H1 (cell line): ENCODE results near the gene SPPL3. TPM values are rescaled to one million over a fixed set of nuclear protein-coding genes. Genes with fewer than 3 reads are reported as not detected.

ENCODE experiments used
- CTCF ChIA-PET: fragments of 300-600 bp; sonication (Branson Sonifier 250); formaldehyde crosslinking; loops from one replicate; lab custom pipeline; 2021; ENCODE audit not compliant: partially characterized antibody; lab: Charles Lee
- POLR2A ChIA-PET: fragments of 300-600 bp; sonication (Branson Sonifier 250); formaldehyde crosslinking; loops from one replicate; lab custom pipeline; 2021; ENCODE audit warnings: inconsistent platforms; ENCODE audit not compliant: partially characterized antibody; lab: Charles Lee
- DNase-seq, 2 experiments: peaks; one replicate each; pipeline versions ENCODE4 v3.0.0 to v3.0.0-alpha.2; 2010 to 2022; ENCODE audit warnings: low spot score in 2 of 2, low read depth in 1 of 2, mixed read lengths in 1 of 2
- FAIRE-seq: peaks from 2 replicates; lab custom pipeline; 2011; peaks lifted over from hg19 to GRCh38; lab: Jason Lieb, UNC
- H2AFZ ChIP-seq: 2 replicates; pipeline ENCODE4 v1.8.1; 2012; ENCODE audit warnings: low read length, inconsistent platforms
- H2AK5ac ChIP-seq: 2 replicates; pipeline ENCODE4 v1.6.1; 2013; ENCODE audit warnings: low read depth, low read length
- H2BK120ac ChIP-seq: replicated peaks from 2 replicates; pipeline ENCODE3; 2013; ENCODE audit warnings: low read depth, low read length, inconsistent platforms
- H2BK12ac ChIP-seq: 2 replicates; pipeline ENCODE4 v1.6.1; 2013; ENCODE audit warnings: low read depth, low read length
- H2BK15ac ChIP-seq: 2 replicates; pipeline ENCODE4 v1.6.1; 2013; ENCODE audit warnings: low read length
- H2BK20ac ChIP-seq: 2 replicates; pipeline ENCODE4 v1.6.1; 2013; ENCODE audit warnings: low read length
- H2BK5ac ChIP-seq: 2 replicates; pipeline ENCODE4 v1.6.1; 2013; ENCODE audit warnings: low read depth, low read length
- H3K14ac ChIP-seq: 2 replicates; pipeline ENCODE4 v1.6.1; 2013; ENCODE audit warnings: inconsistent platforms; ENCODE audit not compliant: insufficient read length
- H3K18ac ChIP-seq: 2 replicates; pipeline ENCODE4 v1.6.1; 2013; ENCODE audit warnings: low read length; ENCODE audit errors: extremely low read depth
- H3K23ac ChIP-seq: 2 replicates; pipeline ENCODE4 v1.6.1; 2013; ENCODE audit warnings: inconsistent platforms; ENCODE audit not compliant: insufficient read length
- H3K23me2 ChIP-seq: 2 replicates; pipeline ENCODE4 v1.6.1; 2013; ENCODE audit warnings: low read depth, low read length
- H3K27ac ChIP-seq: 2 replicates; pipeline ENCODE4 v1.6.1; 2011; ENCODE audit warnings: low read depth, low read length, inconsistent platforms
- H3K27me3 ChIP-seq, 4 experiments: replicated peaks in 1 of 4; 1 replicate in 1 of 4; 2 replicates in 3 of 4; pipeline versions ENCODE4 v1.6.1 to v1.8.1; 2011 to 2013; ENCODE audit warnings: low read length in 3 of 4, mild to moderate bottlenecking in 3 of 4, inconsistent platforms in 2 of 4, mixed read lengths in 2 of 4, moderate library complexity in 1 of 4; ENCODE audit not compliant: control insufficient read depth in 3 of 4, insufficient read depth in 3 of 4; ENCODE audit errors: extremely low read depth in 1 of 4
- H3K36me3 ChIP-seq, 4 experiments: 2 replicates each; pipeline versions ENCODE4 v1.6.1 to v1.8.1; 2011 to 2013; ENCODE audit warnings: mild to moderate bottlenecking in 4 of 4, low read length in 3 of 4, moderate library complexity in 2 of 4, control low read depth in 1 of 4, inconsistent platforms in 1 of 4; ENCODE audit not compliant: insufficient read depth in 4 of 4, control insufficient read depth in 2 of 4
- H3K4ac ChIP-seq: replicated peaks from 2 replicates; pipeline ENCODE3; 2013; ENCODE audit warnings: low read length, low read depth, mixed read lengths, inconsistent platforms; ENCODE audit not compliant: insufficient read length
- H3K4me1 ChIP-seq, 4 experiments: replicated peaks in 1 of 4; 1 replicate in 1 of 4; 2 replicates in 3 of 4; pipeline versions ENCODE4 v1.6.1 to v1.8.1; 2011 to 2013; ENCODE audit warnings: low read length in 3 of 4, inconsistent platforms in 2 of 4, mixed read lengths in 1 of 4; ENCODE audit not compliant: insufficient read depth in 4 of 4, control insufficient read depth in 3 of 4
- H3K4me2 ChIP-seq, 2 experiments: 2 replicates each; pipeline versions ENCODE4 v1.6.1 to v1.8.1; 2011 to 2013; ENCODE audit warnings: low read depth in 2 of 2, low read length in 2 of 2, control low read depth in 1 of 2, inconsistent platforms in 1 of 2, mild to moderate bottlenecking in 1 of 2; ENCODE audit not compliant: insufficient read depth in 1 of 2
- H3K4me3 ChIP-seq, 4 experiments: fragments of 200-600, 300-600 bp in 1 of 4; sonication (generic), shearing (Covaris generic), sonication (Bioruptor Twin) in 1 of 4; 2 replicates each; pipeline versions ENCODE4 v1.5.1 to v1.8.1; 2011 to 2016; ENCODE audit warnings: low read length in 4 of 4, low read depth in 3 of 4, control low read depth in 2 of 4, inconsistent platforms in 2 of 4, mild to moderate bottlenecking in 2 of 4, mixed read lengths in 1 of 4, moderate library complexity in 1 of 4; ENCODE audit not compliant: insufficient read depth in 2 of 4; ENCODE audit errors: extremely low read depth in 1 of 4
- H3K56ac ChIP-seq: replicated peaks from 2 replicates; pipeline ENCODE3; 2013; ENCODE audit warnings: low read depth, mild to moderate bottlenecking, mixed read lengths, low read length, inconsistent platforms; ENCODE audit not compliant: insufficient read length
- H3K79me1 ChIP-seq: 2 replicates; pipeline ENCODE4 v1.6.1; 2013; ENCODE audit warnings: low read depth, low read length, control low read depth
- H3K79me2 ChIP-seq, 2 experiments: 2 replicates each; pipeline versions ENCODE4 v1.6.1 to v1.8.1; 2012 to 2013; ENCODE audit warnings: low read length in 2 of 2, mild to moderate bottlenecking in 2 of 2, inconsistent platforms in 1 of 2; ENCODE audit not compliant: insufficient read depth in 2 of 2, control insufficient read depth in 1 of 2
- H3K9ac ChIP-seq, 4 experiments: replicated peaks in 1 of 4; 1 replicate in 1 of 4; 2 replicates in 3 of 4; pipeline versions ENCODE4 v1.6.1 to v1.8.1; 2011 to 2013; ENCODE audit warnings: low read depth in 3 of 4, low read length in 3 of 4, control low read depth in 2 of 4, mild to moderate bottlenecking in 2 of 4, moderate library complexity in 2 of 4, inconsistent platforms in 1 of 4; ENCODE audit errors: extremely low read depth in 1 of 4
- H3K9me3 ChIP-seq, 2 experiments: 2 replicates each; pipeline versions ENCODE4 v1.6.1 to v1.8.1; 2012 to 2013; ENCODE audit warnings: mild to moderate bottlenecking in 2 of 2, moderate library complexity in 2 of 2, control low read depth in 1 of 2, inconsistent platforms in 1 of 2, low read depth in 1 of 2, low read length in 1 of 2, mixed read lengths in 1 of 2; ENCODE audit not compliant: insufficient read depth in 2 of 2
- H4K20me1 ChIP-seq, 2 experiments: replicated peaks in 1 of 2; 2 replicates each; pipeline versions ENCODE3 to v1.8.1; 2011 to 2013; ENCODE audit warnings: inconsistent platforms in 2 of 2, low read length in 2 of 2, mild to moderate bottlenecking in 1 of 2; ENCODE audit not compliant: insufficient read depth in 2 of 2, control insufficient read depth in 1 of 2
- H4K5ac ChIP-seq: 2 replicates; pipeline ENCODE4 v1.6.1; 2013; ENCODE audit warnings: low read length, low read depth, mixed read lengths, inconsistent platforms; ENCODE audit not compliant: insufficient read length
- H4K8ac ChIP-seq: 2 replicates; pipeline ENCODE4 v1.8.0; 2013; ENCODE audit warnings: mild to moderate bottlenecking, moderate library complexity, low read length, inconsistent platforms; ENCODE audit not compliant: insufficient read depth; ENCODE audit errors: extremely low read depth
- H4K91ac ChIP-seq: replicated peaks from 2 replicates; pipeline ENCODE3; 2013; ENCODE audit warnings: low read length, mixed read lengths, inconsistent platforms; ENCODE audit not compliant: insufficient read length
- CREB1 ChIP-seq: IDR thresholded peaks from 2 replicates; pipeline ENCODE4 v1.6.1; 2012; ENCODE audit warnings: inconsistent platforms
- EP300 ChIP-seq, 2 experiments: IDR thresholded peaks; 1 replicate in 1 of 2; 2 replicates in 1 of 2; pipeline ENCODE4 v1.6.1; 2011 to 2012; ENCODE audit warnings: low read depth in 2 of 2, low read length in 2 of 2, mild to moderate bottlenecking in 2 of 2, borderline replicate concordance in 1 of 2, inconsistent platforms in 1 of 2, moderate library complexity in 1 of 2
- KDM1A ChIP-seq: fragments of 200-600, 300-600 bp; sonication (generic); IDR thresholded peaks from 2 replicates; pipeline ENCODE4 v1.7.1; 2016; ENCODE audit warnings: mild to moderate bottlenecking, low read length, borderline replicate concordance
- KDM4A ChIP-seq: IDR thresholded peaks from one replicate; pipeline ENCODE4 v1.7.1; 2012; ENCODE audit warnings: low read depth, mild to moderate bottlenecking, moderate library complexity, low read length, inconsistent platforms; ENCODE audit not compliant: severe bottlenecking
- KDM5A ChIP-seq: fragments of 200-600 bp; IDR thresholded peaks from 2 replicates; pipeline ENCODE4 v1.7.1; 2012; ENCODE audit warnings: mild to moderate bottlenecking, low read length, inconsistent platforms, mixed read lengths
- POLR2A ChIP-seq, 2 experiments: IDR thresholded peaks; 1 replicate in 1 of 2; 2 replicates in 1 of 2; pipeline ENCODE4 v1.6.1; 2011; ENCODE audit warnings: low read depth in 2 of 2, low read length in 2 of 2, mild to moderate bottlenecking in 2 of 2; ENCODE audit errors: control extremely low read depth in 1 of 2
- RBBP5 ChIP-seq: IDR thresholded peaks from 2 replicates; pipeline ENCODE4 v1.7.1; 2012; ENCODE audit warnings: low read depth, mild to moderate bottlenecking, inconsistent platforms, low read length, moderate library complexity, borderline replicate concordance
- RXRA ChIP-seq: IDR thresholded peaks from 2 replicates; pipeline ENCODE4 v1.6.1; 2011; ENCODE audit warnings: low read depth, mild to moderate bottlenecking, low read length, moderate library complexity; ENCODE audit not compliant: insufficient read depth
- SP2 ChIP-seq: IDR thresholded peaks from 2 replicates; pipeline ENCODE4 v1.6.1; 2012; ENCODE audit warnings: mild to moderate bottlenecking, low read length, inconsistent platforms
- YY1 ChIP-seq: IDR thresholded peaks from 2 replicates; pipeline ENCODE4 v1.6.1; 2011; ENCODE audit warnings: low read depth, mild to moderate bottlenecking, low read length
- WGBS, 2 experiments: shearing (Covaris generic) in 1 of 2; methylation state at CpG; one replicate each; pipeline versions ENCODE4 v1.1.6 to v1.1.7; 2013 to 2015; ENCODE audit warnings: low lambda C conversion rate in 2 of 2, mixed read lengths in 2 of 2, inconsistent platforms in 1 of 2, low coverage in 1 of 2, missing lambda C conversion rate in 1 of 2; ENCODE audit not compliant: insufficient replicate concordance in 2 of 2, insufficient coverage in 1 of 2, insufficient read length in 1 of 2; ENCODE audit errors: extremely low coverage in 1 of 2, missing lambda C conversion rate in 1 of 2; 5-methylcytosine and 5-hydroxymethylcytosine counted together
- polyA plus RNA-seq, 7 experiments: library from polyadenylated mRNA; depleted of rRNA in 3 of 7; stranded (reverse) in 5 of 7; unstranded in 2 of 7; fragments of >200 nt in 5 of 7; fragments of 200-250 nt in 2 of 7; gene quantifications; 1 replicate in 5 of 7; 2 replicates in 1 of 7; 4 replicates in 1 of 7; pipeline versions ENCODE4 v1.2.1 to v1.2.3, GENCODE V29; 2011 to 2013; ENCODE audit warnings: missing spikeins in 2 of 7, mixed read lengths in 2 of 7
- total RNA-seq: library from RNA; stranded (reverse); fragmentation: NEBNext Ultra II Directional; extraction: Animal tissue kit (Norgen Biotek cat#: 25700); gene quantifications from 2 replicates; pipeline ENCODE4 v1.2.1, GENCODE V29; 2021
- TF ChIP-seq, protein P1 (sequence below): IDR thresholded peaks from 2 replicates; pipeline ENCODE4 v1.6.1; 2011; ENCODE audit warnings: low read depth, mild to moderate bottlenecking, low read length; ENCODE audit not compliant: insufficient read depth
- TF ChIP-seq, protein P2 (sequence below): IDR thresholded peaks from 2 replicates; pipeline ENCODE4 v1.6.1; 2012; ENCODE audit warnings: inconsistent platforms

The SPPL3 gene
- total and polyA plus RNA-seq, 2 of the 8 experiments (the other 6 are each of a cell fraction or from before 2014, with no cell fraction given) = 27.3 to 48.4 TPM

DNA sequence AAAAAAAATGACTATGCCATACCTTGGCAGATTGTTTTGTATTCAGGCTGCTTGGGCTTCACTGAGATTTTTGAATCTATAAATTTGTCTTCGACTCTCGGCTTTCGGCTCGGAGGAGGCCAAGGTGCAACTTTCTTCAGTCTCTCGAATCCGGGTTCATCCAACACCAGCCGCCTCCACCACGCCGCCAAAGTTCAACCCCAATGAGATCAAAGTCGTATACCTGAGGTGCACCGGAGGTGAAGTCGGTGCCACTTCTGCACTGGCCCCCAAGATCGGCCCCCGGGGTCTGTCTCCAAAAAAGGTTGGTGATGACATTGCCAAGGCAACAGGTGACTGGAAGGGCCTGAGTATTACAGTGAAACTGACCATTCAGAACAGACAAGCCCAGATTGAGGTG is 12.4 kb upstream of the SPPL3 start:
- no peak overlapping the region for H2AFZ ChIP-seq
- no peak overlapping the region for H4K91ac ChIP-seq
- no peak overlapping the region for H2AK5ac ChIP-seq
- FAIRE-seq = no peak
- H3K23me2 ChIP-seq = no peaks in the 10 kb centered on the region
- no peak overlapping the region for H2BK12ac ChIP-seq
- H2BK5ac ChIP-seq = no peak overlapping the region
- H4K20me1 ChIP-seq = no peaks in the 10 kb centered on the region
- H3K14ac ChIP-seq = no peak overlapping the region
- no peak overlapping the region for H3K9ac ChIP-seq
- no peak overlapping the region; the same call in 1 of the 2 replicates for H4K8ac ChIP-seq
- no peak overlapping the region for H3K4ac ChIP-seq
- no peak overlapping the region for H3K27ac ChIP-seq
- ChIA-PET CTCF (interaction anchor here (1.1 kb wide), 1 partner anchor 27 kb away, joined by 4 read pairs; no protein-coding TSS in a partner anchor), POLR2A (interaction anchor here (0.6 kb wide), 2 partner anchors 9 to 448 kb away, joined by 4 to 5 read pairs; no protein-coding TSS in a partner anchor)
- DNase-seq = no peak
- H3K18ac ChIP-seq = no peak overlapping the region
- peaks cover 0 to 4% of the 10 kb centered on the region in 2 experiments; a peak in 1 of 4 replicates for H3K9me3 ChIP-seq
- H3K23ac ChIP-seq = no peak overlapping the region
- no peaks in the 10 kb centered on the region for H3K79me2 ChIP-seq
- no peak overlapping the region for H4K5ac ChIP-seq
- H2BK15ac ChIP-seq = no peak overlapping the region
- 97% methylated on average over 13 of the region's 14 CpGs; no CpG with 5 or more reads in 1 of the 2 experiments for WGBS, 2 experiments
- H2BK20ac ChIP-seq = no peak overlapping the region
- no peak overlapping the region for H2BK120ac ChIP-seq
- no peaks in the 10 kb centered on the region for H3K79me1 ChIP-seq
- TF ChIP-seq CREB1 (no peak), SP2 (no peak), RBBP5 (no peak), EP300 (IDR thresholded peaks at IDR 0.05; ENCODE audit: borderline replicate concordance in 1 of 2, low read depth in 2 of 2, low read length in 2 of 2) (no peak), POLR2A (IDR thresholded peaks at IDR 0.05; ENCODE audit: control extremely low read depth in 1 of 2, low read depth in 2 of 2, low read length in 2 of 2) (no peak), KDM4A (no peak), RXRA (no peak), YY1 (no peak), KDM5A (no peak), KDM1A (no peak)
- TF ChIP-seq, protein P1, sequence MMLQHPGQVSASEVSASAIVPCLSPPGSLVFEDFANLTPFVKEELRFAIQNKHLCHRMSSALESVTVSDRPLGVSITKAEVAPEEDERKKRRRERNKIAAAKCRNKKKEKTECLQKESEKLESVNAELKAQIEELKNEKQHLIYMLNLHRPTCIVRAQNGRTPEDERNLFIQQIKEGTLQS = no peak
- TF ChIP-seq, protein P2, sequence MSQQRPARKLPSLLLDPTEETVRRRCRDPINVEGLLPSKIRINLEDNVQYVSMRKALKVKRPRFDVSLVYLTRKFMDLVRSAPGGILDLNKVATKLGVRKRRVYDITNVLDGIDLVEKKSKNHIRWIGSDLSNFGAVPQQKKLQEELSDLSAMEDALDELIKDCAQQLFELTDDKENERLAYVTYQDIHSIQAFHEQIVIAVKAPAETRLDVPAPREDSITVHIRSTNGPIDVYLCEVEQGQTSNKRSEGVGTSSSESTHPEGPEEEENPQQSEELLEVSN = no peak
- H3K4me1 ChIP-seq = no peaks in the 10 kb centered on the region
- H3K4me3 ChIP-seq = no peak overlapping the region
- no peak overlapping the region for H3K4me2 ChIP-seq
- H3K56ac ChIP-seq = no peak overlapping the region
- H3K36me3 ChIP-seq = no peaks in the 10 kb centered on the region
- H3K27me3 ChIP-seq = no peaks in the 10 kb centered on the region
